HepG2 (cell line): ENCODE data around the gene AGAP3. TPM values are rescaled to one million over a fixed set of nuclear protein-coding genes. Genes with fewer than 3 reads are reported as not detected.

Source experiments
- FOSL1 ChIP-seq: sonication (generic); formaldehyde crosslinking; IDR thresholded peaks from 2 replicates; pipeline ENCODE4 v1.9.0; 2021; ENCODE audit warnings: missing genetic modification reagents, borderline replicate concordance
- FOXA1 ChIP-seq, 2 experiments: fragments of 450-650 bp in 1 of 2; sonication (generic) in 1 of 2; formaldehyde crosslinking in 1 of 2; IDR thresholded peaks; 2 replicates each; pipeline versions ENCODE4 v1.4.0 to v1.6.1; 2016 to 2020; ENCODE audit warnings: missing genetic modification reagents in 1 of 2
- HDAC1 ChIP-seq: sonication (generic); formaldehyde crosslinking; IDR thresholded peaks from 2 replicates; pipeline ENCODE4 v1.5.1; 2020; ENCODE audit warnings: mild to moderate bottlenecking, missing genetic modification reagents
- JDP2 ChIP-seq: sonication (generic); formaldehyde crosslinking; IDR thresholded peaks from 2 replicates; pipeline ENCODE4 v1.8.1; 2022; ENCODE audit warnings: missing genetic modification reagents, borderline replicate concordance
- MAF1 ChIP-seq: sonication (generic); formaldehyde crosslinking; IDR thresholded peaks from 2 replicates; pipeline ENCODE4 v1.5.0; 2020; ENCODE audit warnings: missing genetic modification reagents, borderline replicate concordance
- MAX ChIP-seq: IDR thresholded peaks from 2 replicates; pipeline ENCODE4 v1.6.1; 2012; ENCODE audit warnings: inconsistent platforms
- PITX1 ChIP-seq: sonication (generic); formaldehyde crosslinking; IDR thresholded peaks from 2 replicates; pipeline ENCODE4 v1.5.1; 2020; ENCODE audit warnings: mild to moderate bottlenecking, missing genetic modification reagents
- POLR2G ChIP-seq: fragments of 200-400 bp; formaldehyde crosslinking; IDR thresholded peaks from 2 replicates; pipeline ENCODE4 v1.6.1; 2018; ENCODE audit warnings: mild to moderate bottlenecking, low read depth, low read length, moderate library complexity
- TBX3 ChIP-seq: fragments of 450-650 bp; IDR thresholded peaks from 2 replicates; pipeline ENCODE4 v1.6.1; 2017; ENCODE audit warnings: antibody characterized with exemption, mild to moderate bottlenecking, inconsistent platforms, borderline replicate concordance
- THAP9 ChIP-seq: sonication (generic); formaldehyde crosslinking; IDR thresholded peaks from 2 replicates; pipeline ENCODE4; 2020; ENCODE audit warnings: missing genetic modification reagents, mild to moderate bottlenecking, borderline replicate concordance
- ZMYM3 ChIP-seq: sonication (generic); formaldehyde crosslinking; IDR thresholded peaks from 2 replicates; pipeline ENCODE4 v1.5.1; 2020; ENCODE audit warnings: mild to moderate bottlenecking, missing genetic modification reagents
- ZNF160 ChIP-seq: sonication (generic); formaldehyde crosslinking; IDR thresholded peaks from 2 replicates; pipeline ENCODE4 v1.8.0; 2022; ENCODE audit warnings: mild to moderate bottlenecking, inconsistent platforms, missing genetic modification reagents
- ZNF260 ChIP-seq: sonication (generic); formaldehyde crosslinking; IDR thresholded peaks from 2 replicates; pipeline ENCODE4 v1.4.0; 2020; ENCODE audit warnings: missing genetic modification reagents, low read depth, mild to moderate bottlenecking, borderline replicate concordance
- ZNF264 ChIP-seq: sonication (generic); formaldehyde crosslinking; IDR thresholded peaks from 2 replicates; pipeline ENCODE4 v1.4.0; 2020; ENCODE audit warnings: missing genetic modification reagents
- ZNF607 ChIP-seq: sonication (generic); formaldehyde crosslinking; IDR thresholded peaks from 2 replicates; pipeline ENCODE4 v1.5.1; 2020; ENCODE audit warnings: missing genetic modification reagents, mild to moderate bottlenecking, borderline replicate concordance
- ZNF616 ChIP-seq: sonication (generic); formaldehyde crosslinking; IDR thresholded peaks from 2 replicates; pipeline ENCODE4 v1.5.0; 2020; ENCODE audit warnings: low read depth, mild to moderate bottlenecking, missing genetic modification reagents
- ZNF746 ChIP-seq: sonication (generic); formaldehyde crosslinking; IDR thresholded peaks from 2 replicates; pipeline ENCODE4 v1.8.0; 2022; ENCODE audit warnings: mild to moderate bottlenecking, missing genetic modification reagents
- ZSCAN21 ChIP-seq: sonication (generic); formaldehyde crosslinking; IDR thresholded peaks from 2 replicates; pipeline ENCODE4 v1.8.0; 2022; ENCODE audit warnings: mild to moderate bottlenecking, missing genetic modification reagents, moderate library complexity, borderline replicate concordance
- ZSCAN30 ChIP-seq: sonication (generic); formaldehyde crosslinking; IDR thresholded peaks from 2 replicates; pipeline ENCODE4 v1.5.0; 2020; ENCODE audit warnings: mild to moderate bottlenecking, missing genetic modification reagents
- polyA plus RNA-seq, 8 experiments: library from polyadenylated mRNA; depleted of rRNA in 3 of 8; stranded (reverse) in 7 of 8; unstranded in 1 of 8; fragments of >200 nt; fragmentation: Illumina TruSeq in 4 of 8; extraction: Trizol in 4 of 8; gene quantifications; 2 replicates each; pipeline versions ENCODE4 v1.2.1 to v1.2.3, GENCODE V29; 2011 to 2016; ENCODE audit warnings: low read depth in 4 of 8, missing spikeins in 1 of 8, mixed read lengths in 1 of 8; ENCODE audit not compliant: insufficient read depth in 1 of 8
- total RNA-seq, 5 experiments: library from RNA; depleted of rRNA; stranded (reverse); fragments of >200 nt; fragmentation: Illumina TruSeq; extraction: Trizol; gene quantifications; 2 replicates each; pipeline ENCODE4 v1.2.3, GENCODE V29; 2016; ENCODE audit warnings: low read depth in 1 of 5
- TF ChIP-seq, protein P1 (sequence below): sonication (generic); formaldehyde crosslinking; IDR thresholded peaks from 2 replicates; pipeline ENCODE4 v1.8.1; 2023; ENCODE audit warnings: mild to moderate bottlenecking, inconsistent platforms, moderate library complexity, missing genetic modification reagents, borderline replicate concordance
- TF ChIP-seq, protein P2 (sequence below): sonication (generic); formaldehyde crosslinking; IDR thresholded peaks from 2 replicates; pipeline ENCODE4 v1.5.1; 2020; ENCODE audit warnings: missing genetic modification reagents, mild to moderate bottlenecking, borderline replicate concordance

AGAP3 gene
- total and polyA plus RNA-seq, 2 of the 13 experiments (the other 11 are each of a cell fraction or from before 2014, with no cell fraction given) = 31.3 to 61.4 TPM

DNA sequence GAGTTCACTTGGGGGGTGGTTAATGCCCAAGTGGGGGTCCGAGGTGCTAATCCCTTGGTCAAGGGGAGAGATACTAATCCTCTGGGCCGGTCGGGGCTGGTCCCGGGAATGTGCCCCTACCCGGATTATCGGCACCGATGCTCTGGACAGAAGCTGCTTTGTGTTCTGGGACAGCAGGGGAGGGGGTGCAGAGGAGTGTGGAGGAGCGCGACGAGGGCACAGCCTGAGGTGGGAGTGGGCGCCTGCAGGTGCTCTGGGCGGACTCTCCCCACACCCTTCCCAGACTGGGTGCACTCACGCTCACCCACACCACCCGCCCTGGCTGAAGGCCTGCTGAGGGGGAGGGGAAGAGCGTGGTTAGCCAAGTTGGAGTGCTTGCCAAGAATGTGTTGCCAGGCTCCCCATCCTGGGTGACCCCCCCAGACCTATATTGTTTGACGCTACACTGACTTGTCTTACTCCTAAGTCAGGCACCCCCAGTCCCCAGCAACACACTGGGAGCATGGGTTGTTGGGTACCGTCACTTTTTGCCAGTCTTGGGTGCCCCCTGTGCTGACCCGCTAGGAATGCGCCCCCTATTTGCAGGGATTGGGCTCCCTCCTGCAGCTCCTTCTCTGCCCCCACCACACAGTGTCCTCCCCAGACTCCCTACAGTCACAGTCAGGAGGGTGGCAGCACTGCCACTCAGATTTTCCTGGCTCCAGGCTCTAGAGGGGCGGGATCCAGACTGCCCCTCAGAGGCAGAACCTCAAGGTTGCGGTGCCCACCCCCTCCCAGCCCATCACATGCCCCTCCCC, 25.7 kb upstream of the AGAP3 start (continued):
- TF ChIP-seq, protein P1, sequence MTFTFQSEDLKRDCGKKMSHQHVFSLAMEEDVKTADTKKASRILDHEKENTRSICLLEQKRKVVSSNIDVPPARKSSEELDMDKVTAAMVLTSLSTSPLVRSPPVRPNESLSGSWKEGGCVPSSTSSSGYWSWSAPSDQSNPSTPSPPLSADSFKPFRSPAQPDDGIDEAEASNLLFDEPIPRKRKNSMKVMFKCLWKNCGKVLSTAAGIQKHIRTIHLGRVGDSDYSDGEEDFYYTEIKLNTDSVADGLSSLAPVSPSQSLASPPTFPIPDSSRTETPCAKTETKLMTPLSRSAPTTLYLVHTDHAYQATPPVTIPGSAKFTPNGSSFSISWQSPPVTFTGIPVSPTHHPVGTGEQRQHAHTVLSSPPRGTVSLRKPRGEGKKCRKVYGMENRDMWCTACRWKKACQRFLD (CRISPR knock-in tag) = 0 out of 2 replicates have a peak, but pooled peaks have one; percentile 16
- TF ChIP-seq ZNF160 (CRISPR knock-in tag) (no peak), JDP2 (CRISPR knock-in tag) (no peak), ZNF264 (CRISPR knock-in tag) (no peak; the same call in 1 of the 2 replicates), PITX1 (CRISPR knock-in tag) (0 out of 2 replicates have a peak, but pooled peaks have one; percentile 22), POLR2G (no peak), MAX (peak; percentile 21; the same call in 1 of the 2 replicates), THAP9 (CRISPR knock-in tag) (no peak), ZSCAN21 (peak; percentile 35; the same call in 1 of the 2 replicates), FOSL1 (CRISPR knock-in tag) (no peak), ZNF607 (CRISPR knock-in tag) (no peak), ZSCAN30 (CRISPR knock-in tag) (no peak), ZNF746 (CRISPR knock-in tag) (no peak), ZNF616 (CRISPR knock-in tag) (peak; percentile 73; the same call in 1 of the 2 replicates), HDAC1 (CRISPR knock-in tag) (no peak; the same call in 1 of the 2 replicates), MAF1 (CRISPR knock-in tag) (0 out of 2 replicates have a peak, but pooled peaks have one; percentile 20), FOXA1 (IDR thresholded peaks at IDR 0.05) (no peak), FOXA1 (CRISPR knock-in tag; IDR thresholded peaks at IDR 0.05) (no peak), ZMYM3 (CRISPR knock-in tag) (no peak), TBX3 (no peak), ZNF260 (CRISPR knock-in tag) (no peak)
- TF ChIP-seq, protein P2, sequence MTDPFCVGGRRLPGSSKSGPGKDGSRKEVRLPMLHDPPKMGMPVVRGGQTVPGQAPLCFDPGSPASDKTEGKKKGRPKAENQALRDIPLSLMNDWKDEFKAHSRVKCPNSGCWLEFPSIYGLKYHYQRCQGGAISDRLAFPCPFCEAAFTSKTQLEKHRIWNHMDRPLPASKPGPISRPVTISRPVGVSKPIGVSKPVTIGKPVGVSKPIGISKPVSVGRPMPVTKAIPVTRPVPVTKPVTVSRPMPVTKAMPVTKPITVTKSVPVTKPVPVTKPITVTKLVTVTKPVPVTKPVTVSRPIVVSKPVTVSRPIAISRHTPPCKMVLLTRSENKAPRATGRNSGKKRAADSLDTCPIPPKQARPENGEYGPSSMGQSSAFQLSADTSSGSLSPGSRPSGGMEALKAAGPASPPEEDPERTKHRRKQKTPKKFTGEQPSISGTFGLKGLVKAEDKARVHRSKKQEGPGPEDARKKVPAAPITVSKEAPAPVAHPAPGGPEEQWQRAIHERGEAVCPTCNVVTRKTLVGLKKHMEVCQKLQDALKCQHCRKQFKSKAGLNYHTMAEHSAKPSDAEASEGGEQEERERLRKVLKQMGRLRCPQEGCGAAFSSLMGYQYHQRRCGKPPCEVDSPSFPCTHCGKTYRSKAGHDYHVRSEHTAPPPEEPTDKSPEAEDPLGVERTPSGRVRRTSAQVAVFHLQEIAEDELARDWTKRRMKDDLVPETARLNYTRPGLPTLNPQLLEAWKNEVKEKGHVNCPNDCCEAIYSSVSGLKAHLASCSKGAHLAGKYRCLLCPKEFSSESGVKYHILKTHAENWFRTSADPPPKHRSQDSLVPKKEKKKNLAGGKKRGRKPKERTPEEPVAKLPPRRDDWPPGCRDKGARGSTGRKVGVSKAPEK = no peak
